Uterus (tissue), 4 donors: ENCODE data around the gene HCN4. TPM values are rescaled to one million over a fixed set of nuclear protein-coding genes. Genes with fewer than 3 reads are reported as not detected.

Experiments used
- DNase-seq, 2 donors: peaks; one replicate each; pipeline ENCODE4 v3.0.0-alpha.2; 2019 to 2020
- H3K27ac ChIP-seq, 2 donors: fragments of 200-600 bp; sonication (generic); 1 replicate in 1 of 2; 2 replicates in 1 of 2; pipeline ENCODE4 v1.5.1; 2016 to 2018
- H3K27me3 ChIP-seq, 2 donors: fragments of 200-600 bp; sonication (generic); one replicate each; pipeline ENCODE4 v1.5.1; 2018 to 2019; ENCODE audit warnings: control low read depth in 1 of 2
- H3K36me3 ChIP-seq, 2 donors: fragments of 200-600 bp; sonication (generic); one replicate each; pipeline ENCODE4 v1.5.1; 2019; ENCODE audit warnings: control low read depth in 1 of 2
- H3K4me1 ChIP-seq, 2 donors: fragments of 200-600 bp; sonication (generic); one replicate each; pipeline ENCODE4 v1.5.1; 2018 to 2019; ENCODE audit warnings: control low read depth in 1 of 2
- H3K4me3 ChIP-seq, 2 donors: fragments of 200-600 bp; sonication (generic); 1 replicate in 1 of 2; 2 replicates in 1 of 2; pipeline ENCODE4 v1.5.1; 2018 to 2019; ENCODE audit warnings: mild to moderate bottlenecking in 1 of 2
- H3K9me3 ChIP-seq, 2 donors: fragments of 200-600 bp; sonication (generic); one replicate each; pipeline ENCODE4 v1.5.1; 2019; ENCODE audit warnings: control low read depth in 1 of 2
- POLR2A ChIP-seq, 2 donors: fragments of 450-650 bp; IDR thresholded peaks; one replicate each; pipeline ENCODE4 v1.6.1; 2016; ENCODE audit warnings: antibody characterized with exemption in 2 of 2, mild to moderate bottlenecking in 1 of 2, moderate library complexity in 1 of 2
- intact Hi-C: fragments of 100-400 bp; cut with DNase I; formaldehyde crosslinking; loops from one replicate; pipeline ENCODE4 v1.15.1; 2023; ENCODE audit warnings: low total_unique reads
- total RNA-seq, 4 donors: library from RNA; depleted of rRNA in 3 of 4; stranded (reverse); fragments of >200 nt in 3 of 4; gene quantifications; one replicate each; pipeline versions ENCODE4 v1.1.0 to v1.2.4, GENCODE V29; 2014 to 2023
- TF ChIP-seq, protein P1 (sequence below), 4 experiments: fragments of 200-600 bp in 2 of 4; fragments of 450-650 bp in 2 of 4; sonication (generic) in 2 of 4; IDR thresholded peaks; one replicate each; pipeline ENCODE4 v1.5.1; 2016 to 2019; ENCODE audit warnings: antibody characterized with exemption in 4 of 4, mild to moderate bottlenecking in 2 of 4, moderate library complexity in 1 of 4
- donor health status: DM: yes; HTN: yes; CAD: no.

Gene HCN4
- total RNA-seq, 4 donors from 2014 or later, result 0.07 TPM; not detected in 3

DNA sequence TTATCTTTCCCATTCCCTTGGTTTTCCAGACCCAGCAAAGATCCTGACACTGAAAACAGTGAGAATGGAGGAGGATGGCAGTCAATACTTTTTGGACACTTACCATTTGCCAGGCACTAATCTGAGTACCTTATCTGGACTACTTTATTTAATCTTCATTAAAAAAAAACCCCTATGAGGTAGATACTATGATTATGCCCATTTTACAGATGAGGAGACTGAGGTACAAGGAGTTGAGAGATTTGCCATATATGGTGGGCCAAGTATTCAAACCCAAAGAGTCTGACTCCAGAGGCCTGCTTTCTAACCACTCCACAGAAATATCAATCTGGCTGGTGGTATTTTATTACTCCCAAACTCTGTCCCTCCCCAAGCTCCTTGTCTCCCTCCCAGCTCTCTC lies 19.6 kb downstream of the HCN4 start:
- Histone ChIP-seq H3K27me3 (no peaks in the 10 kb centered on the region), H3K4me1 (no peaks in the 10 kb centered on the region), H3K9me3 (no peaks in the 10 kb centered on the region), H3K4me3 (no peak overlapping the region), H3K27ac (no peak overlapping the region), H3K36me3 (no peaks in the 10 kb centered on the region)
- TF ChIP-seq, protein P1, sequence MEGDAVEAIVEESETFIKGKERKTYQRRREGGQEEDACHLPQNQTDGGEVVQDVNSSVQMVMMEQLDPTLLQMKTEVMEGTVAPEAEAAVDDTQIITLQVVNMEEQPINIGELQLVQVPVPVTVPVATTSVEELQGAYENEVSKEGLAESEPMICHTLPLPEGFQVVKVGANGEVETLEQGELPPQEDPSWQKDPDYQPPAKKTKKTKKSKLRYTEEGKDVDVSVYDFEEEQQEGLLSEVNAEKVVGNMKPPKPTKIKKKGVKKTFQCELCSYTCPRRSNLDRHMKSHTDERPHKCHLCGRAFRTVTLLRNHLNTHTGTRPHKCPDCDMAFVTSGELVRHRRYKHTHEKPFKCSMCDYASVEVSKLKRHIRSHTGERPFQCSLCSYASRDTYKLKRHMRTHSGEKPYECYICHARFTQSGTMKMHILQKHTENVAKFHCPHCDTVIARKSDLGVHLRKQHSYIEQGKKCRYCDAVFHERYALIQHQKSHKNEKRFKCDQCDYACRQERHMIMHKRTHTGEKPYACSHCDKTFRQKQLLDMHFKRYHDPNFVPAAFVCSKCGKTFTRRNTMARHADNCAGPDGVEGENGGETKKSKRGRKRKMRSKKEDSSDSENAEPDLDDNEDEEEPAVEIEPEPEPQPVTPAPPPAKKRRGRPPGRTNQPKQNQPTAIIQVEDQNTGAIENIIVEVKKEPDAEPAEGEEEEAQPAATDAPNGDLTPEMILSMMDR (IDR thresholded peaks at IDR 0.05), result no peak
- no peak for TF ChIP-seq POLR2A (IDR thresholded peaks at IDR 0.05)
- DNase-seq, result no peak
- intact Hi-C loops, result no loop called here

DNA sequence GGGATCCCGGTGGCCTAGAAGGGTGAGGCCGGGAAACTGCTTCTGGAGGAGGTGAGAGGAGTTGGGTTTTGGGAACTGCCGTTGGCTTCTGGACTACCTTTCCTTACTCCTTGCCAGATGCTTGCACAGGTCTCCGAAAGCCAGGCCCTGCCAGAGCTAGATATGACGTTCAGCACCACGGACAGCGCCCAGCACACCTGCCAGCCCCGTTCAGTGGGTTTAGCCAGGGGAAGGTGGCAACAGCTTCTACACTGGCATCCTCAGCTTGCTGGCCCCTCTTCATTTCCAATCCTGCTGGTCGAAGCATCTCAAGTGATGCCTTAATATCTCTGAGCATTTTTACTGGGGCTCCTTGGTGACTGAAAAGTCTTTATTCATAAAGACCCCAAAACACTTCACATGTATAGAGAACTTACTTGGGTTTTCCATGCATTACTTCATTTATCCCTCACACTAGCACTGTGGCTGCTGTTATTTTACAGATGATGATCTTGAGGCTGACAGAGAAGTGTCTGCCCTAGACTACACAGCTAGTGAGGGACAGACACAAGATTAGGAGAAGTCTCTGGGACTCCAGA lies 21.9 kb downstream of the HCN4 start:
- intact Hi-C loops, result no loop called here
- no peaks in the 10 kb centered on the region for H3K4me1 ChIP-seq
- DNase-seq, result peak; percentile 17 to 26

DNA sequence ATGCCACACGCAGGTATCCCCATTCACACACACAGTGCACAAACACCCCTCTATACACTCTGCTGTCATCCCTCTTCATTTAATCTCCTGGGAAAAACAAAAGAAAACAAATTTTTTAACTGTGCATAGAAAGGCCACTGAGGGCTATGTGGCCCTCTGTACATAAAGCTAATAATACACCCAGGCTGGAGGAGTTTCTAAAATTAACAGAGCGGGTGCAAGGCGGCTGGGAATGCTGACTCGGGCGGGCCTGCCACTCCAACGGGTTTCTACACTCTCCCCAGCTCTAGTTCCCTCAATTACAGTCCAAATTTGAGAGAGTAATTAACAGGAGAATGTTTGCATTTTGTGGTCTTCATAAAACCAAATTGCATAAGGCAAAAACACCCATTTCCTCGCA lies 23.1 kb downstream of the HCN4 start:
- H3K4me3 ChIP-seq, result no peak overlapping the region
- no peaks in the 10 kb centered on the region for H3K36me3 ChIP-seq
- intact Hi-C loops, result no loop called here
- TF ChIP-seq POLR2A (IDR thresholded peaks at IDR 0.05), result no peak
- H3K27me3 ChIP-seq, result no peaks in the 10 kb centered on the region
- H3K4me1 ChIP-seq, result no peaks in the 10 kb centered on the region
- no peak overlapping the region for H3K27ac ChIP-seq
- no peaks in the 10 kb centered on the region for H3K9me3 ChIP-seq
- no peak for DNase-seq

More for the DNA sequence above, 21.9 kb downstream of the HCN4 start:
- H3K36me3 ChIP-seq, result no peaks in the 10 kb centered on the region
- H3K4me3 ChIP-seq, result no peak overlapping the region
- H3K27ac ChIP-seq, result no peak overlapping the region
- no peaks in the 10 kb centered on the region for H3K9me3 ChIP-seq
- no peaks in the 10 kb centered on the region for H3K27me3 ChIP-seq
- TF ChIP-seq, protein P1 (IDR thresholded peaks at IDR 0.05), result no peak
- no peak for TF ChIP-seq POLR2A (IDR thresholded peaks at IDR 0.05)

DNA sequence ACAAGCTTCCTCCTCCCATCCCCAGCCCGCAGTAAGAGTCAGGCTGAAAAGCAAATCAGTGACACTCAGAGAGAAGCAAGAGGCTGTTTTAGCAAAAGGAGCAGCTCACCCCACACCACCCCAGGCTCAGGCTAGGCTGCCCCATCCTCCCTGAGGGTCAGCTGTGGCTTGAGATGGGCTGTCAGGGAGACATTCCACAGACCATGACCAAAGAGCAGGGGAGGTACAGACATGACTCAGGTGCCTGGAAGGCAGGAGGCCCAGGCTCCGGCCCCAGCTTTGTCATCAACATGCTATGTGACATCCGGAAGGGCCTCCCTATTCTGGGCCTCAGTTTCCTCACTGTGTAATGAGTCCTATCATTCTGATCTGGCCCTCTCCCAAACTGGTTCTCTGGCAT lies 24.7 kb downstream of the HCN4 start:
- no peak for DNase-seq
- intact Hi-C loops, result no loop called here

DNA sequence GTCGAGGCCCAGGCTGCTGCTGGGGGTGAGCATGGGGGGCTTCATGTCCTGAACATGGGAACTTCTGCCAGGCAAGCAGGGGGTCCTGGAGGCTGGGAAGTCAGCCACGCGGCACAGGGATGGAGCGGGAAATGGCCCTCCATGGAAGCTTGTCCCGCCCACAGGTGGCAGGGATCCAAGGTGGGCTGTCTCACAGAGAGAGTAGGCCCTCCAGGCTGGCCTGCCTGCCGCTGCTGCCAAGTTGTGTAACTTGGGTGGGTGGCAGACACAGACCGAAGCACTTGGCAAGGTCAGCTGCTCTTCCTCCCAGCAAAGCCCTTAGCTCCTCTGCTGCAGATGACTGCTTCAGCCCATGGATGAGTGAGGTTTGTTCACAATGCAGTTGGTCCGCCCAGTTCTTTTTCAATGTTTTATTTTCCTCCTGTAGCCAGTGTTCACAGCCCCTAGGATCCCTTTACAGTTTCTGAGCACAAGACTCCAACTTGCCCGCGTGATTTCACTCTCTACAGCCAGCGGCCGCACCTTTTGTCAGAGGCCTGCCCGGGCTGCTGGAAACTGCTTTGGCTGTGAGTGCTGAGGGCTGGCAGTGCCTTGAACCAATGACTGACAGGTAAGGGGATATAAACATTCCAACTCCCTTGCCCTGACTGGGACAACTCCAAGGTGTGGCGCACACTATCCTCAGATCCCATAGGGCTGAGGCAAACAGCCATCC lies 26.7 kb downstream of the HCN4 start:
- intact Hi-C loops, result no loop called here
- H3K27ac ChIP-seq, result no peak overlapping the region
- TF ChIP-seq, protein P1 (IDR thresholded peaks at IDR 0.05), result no peak
- no peak for TF ChIP-seq POLR2A (IDR thresholded peaks at IDR 0.05)

More for the DNA sequence above, 24.7 kb downstream of the HCN4 start:
- Histone ChIP-seq H3K27ac (no peak overlapping the region), H3K36me3 (no peaks in the 10 kb centered on the region), H3K4me3 (no peak overlapping the region), H3K9me3 (no peaks in the 10 kb centered on the region), H3K27me3 (no peaks in the 10 kb centered on the region), H3K4me1 (no peaks in the 10 kb centered on the region)
- TF ChIP-seq, protein P1 (IDR thresholded peaks at IDR 0.05), result no peak
- TF ChIP-seq POLR2A (IDR thresholded peaks at IDR 0.05), result no peak

More for the DNA sequence above, 26.7 kb downstream of the HCN4 start:
- Histone ChIP-seq H3K4me1 (no peaks in the 10 kb centered on the region), H3K36me3 (no peaks in the 10 kb centered on the region), H3K9me3 (no peaks in the 10 kb centered on the region), H3K27me3 (no peaks in the 10 kb centered on the region), H3K4me3 (no peak overlapping the region)
- DNase-seq, result no peak
